ENCODE measurements around the gene LACTB.

DNA sequence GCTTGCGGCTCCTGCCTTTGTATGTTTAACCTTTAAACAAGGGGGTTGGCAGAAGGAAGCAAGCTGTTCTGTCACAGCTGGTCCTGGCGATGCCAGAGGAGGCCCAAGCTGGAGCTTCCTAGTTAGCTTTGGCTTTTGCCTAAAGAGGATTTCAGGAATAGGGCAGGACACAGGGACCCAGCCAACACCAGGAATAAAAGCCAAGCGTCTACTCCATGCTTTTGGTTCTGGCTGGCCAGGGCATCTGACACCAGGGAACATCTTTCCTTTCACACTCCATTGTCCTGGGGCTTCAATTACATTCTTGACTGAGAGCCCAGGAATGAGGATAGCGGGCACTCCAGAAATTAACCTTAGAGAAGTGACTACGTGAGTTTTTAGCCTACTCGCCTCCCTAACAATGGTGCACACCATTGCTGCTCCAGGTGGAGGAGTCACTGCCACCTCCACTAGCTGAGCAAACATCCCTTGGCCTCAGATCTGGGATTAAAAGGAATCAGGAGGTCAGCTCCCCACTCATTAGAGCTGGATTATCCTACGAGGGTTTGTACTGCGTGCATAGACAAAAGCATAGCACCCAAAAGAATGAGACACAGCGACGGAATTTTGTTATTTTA, 40.9 kb upstream of the LACTB start:
- no peak for TF ChIP-seq EZH2phosphoT487 (IDR thresholded peaks at IDR 0.05; ENCODE audit: insufficient read depth, low read depth)
- no peak for TF ChIP-seq EZH2 (IDR thresholded peaks at IDR 0.05; ENCODE audit: insufficient read depth, poor library complexity, severe bottlenecking)

Data from GM23248 (cell line).